H1 (cell line): ENCODE results near the gene SORBS1. TPM values are rescaled to one million over a fixed set of nuclear protein-coding genes. Genes with fewer than 3 reads are reported as not detected.

ENCODE experiments used
- CTCF ChIA-PET: fragments of 300-600 bp; sonication (Branson Sonifier 250); formaldehyde crosslinking; loops from one replicate; lab custom pipeline; 2021; ENCODE audit not compliant: partially characterized antibody; lab: Charles Lee
- POLR2A ChIA-PET: fragments of 300-600 bp; sonication (Branson Sonifier 250); formaldehyde crosslinking; loops from one replicate; lab custom pipeline; 2021; ENCODE audit warnings: inconsistent platforms; ENCODE audit not compliant: partially characterized antibody; lab: Charles Lee
- DNase-seq, 2 experiments: peaks; one replicate each; pipeline versions ENCODE4 v3.0.0 to v3.0.0-alpha.2; 2010 to 2022; ENCODE audit warnings: low spot score in 2 of 2, low read depth in 1 of 2, mixed read lengths in 1 of 2
- FAIRE-seq: peaks from 2 replicates; lab custom pipeline; 2011; peaks lifted over from hg19 to GRCh38; lab: Jason Lieb, UNC
- H2AFZ ChIP-seq: 2 replicates; pipeline ENCODE4 v1.8.1; 2012; ENCODE audit warnings: low read length, inconsistent platforms
- H2AK5ac ChIP-seq: 2 replicates; pipeline ENCODE4 v1.6.1; 2013; ENCODE audit warnings: low read depth, low read length
- H2BK120ac ChIP-seq: replicated peaks from 2 replicates; pipeline ENCODE3; 2013; ENCODE audit warnings: low read depth, low read length, inconsistent platforms
- H2BK12ac ChIP-seq: 2 replicates; pipeline ENCODE4 v1.6.1; 2013; ENCODE audit warnings: low read depth, low read length
- H2BK15ac ChIP-seq: 2 replicates; pipeline ENCODE4 v1.6.1; 2013; ENCODE audit warnings: low read length
- H2BK20ac ChIP-seq: 2 replicates; pipeline ENCODE4 v1.6.1; 2013; ENCODE audit warnings: low read length
- H2BK5ac ChIP-seq: 2 replicates; pipeline ENCODE4 v1.6.1; 2013; ENCODE audit warnings: low read depth, low read length
- H3K14ac ChIP-seq: 2 replicates; pipeline ENCODE4 v1.6.1; 2013; ENCODE audit warnings: inconsistent platforms; ENCODE audit not compliant: insufficient read length
- H3K18ac ChIP-seq: 2 replicates; pipeline ENCODE4 v1.6.1; 2013; ENCODE audit warnings: low read length; ENCODE audit errors: extremely low read depth
- H3K23ac ChIP-seq: 2 replicates; pipeline ENCODE4 v1.6.1; 2013; ENCODE audit warnings: inconsistent platforms; ENCODE audit not compliant: insufficient read length
- H3K23me2 ChIP-seq: 2 replicates; pipeline ENCODE4 v1.6.1; 2013; ENCODE audit warnings: low read depth, low read length
- H3K27ac ChIP-seq: 2 replicates; pipeline ENCODE4 v1.6.1; 2011; ENCODE audit warnings: low read depth, low read length, inconsistent platforms
- H3K27me3 ChIP-seq, 4 experiments: replicated peaks in 1 of 4; 1 replicate in 1 of 4; 2 replicates in 3 of 4; pipeline versions ENCODE4 v1.6.1 to v1.8.1; 2011 to 2013; ENCODE audit warnings: low read length in 3 of 4, mild to moderate bottlenecking in 3 of 4, inconsistent platforms in 2 of 4, mixed read lengths in 2 of 4, moderate library complexity in 1 of 4; ENCODE audit not compliant: control insufficient read depth in 3 of 4, insufficient read depth in 3 of 4; ENCODE audit errors: extremely low read depth in 1 of 4
- H3K36me3 ChIP-seq, 4 experiments: 2 replicates each; pipeline versions ENCODE4 v1.6.1 to v1.8.1; 2011 to 2013; ENCODE audit warnings: mild to moderate bottlenecking in 4 of 4, low read length in 3 of 4, moderate library complexity in 2 of 4, control low read depth in 1 of 4, inconsistent platforms in 1 of 4; ENCODE audit not compliant: insufficient read depth in 4 of 4, control insufficient read depth in 2 of 4
- H3K4ac ChIP-seq: replicated peaks from 2 replicates; pipeline ENCODE3; 2013; ENCODE audit warnings: low read length, low read depth, mixed read lengths, inconsistent platforms; ENCODE audit not compliant: insufficient read length
- H3K4me1 ChIP-seq, 4 experiments: replicated peaks in 1 of 4; 1 replicate in 1 of 4; 2 replicates in 3 of 4; pipeline versions ENCODE4 v1.6.1 to v1.8.1; 2011 to 2013; ENCODE audit warnings: low read length in 3 of 4, inconsistent platforms in 2 of 4, mixed read lengths in 1 of 4; ENCODE audit not compliant: insufficient read depth in 4 of 4, control insufficient read depth in 3 of 4
- H3K4me2 ChIP-seq, 2 experiments: 2 replicates each; pipeline versions ENCODE4 v1.6.1 to v1.8.1; 2011 to 2013; ENCODE audit warnings: low read depth in 2 of 2, low read length in 2 of 2, control low read depth in 1 of 2, inconsistent platforms in 1 of 2, mild to moderate bottlenecking in 1 of 2; ENCODE audit not compliant: insufficient read depth in 1 of 2
- H3K4me3 ChIP-seq, 4 experiments: fragments of 200-600, 300-600 bp in 1 of 4; sonication (generic), shearing (Covaris generic), sonication (Bioruptor Twin) in 1 of 4; 2 replicates each; pipeline versions ENCODE4 v1.5.1 to v1.8.1; 2011 to 2016; ENCODE audit warnings: low read length in 4 of 4, low read depth in 3 of 4, control low read depth in 2 of 4, inconsistent platforms in 2 of 4, mild to moderate bottlenecking in 2 of 4, mixed read lengths in 1 of 4, moderate library complexity in 1 of 4; ENCODE audit not compliant: insufficient read depth in 2 of 4; ENCODE audit errors: extremely low read depth in 1 of 4
- H3K56ac ChIP-seq: replicated peaks from 2 replicates; pipeline ENCODE3; 2013; ENCODE audit warnings: low read depth, mild to moderate bottlenecking, mixed read lengths, low read length, inconsistent platforms; ENCODE audit not compliant: insufficient read length
- H3K79me1 ChIP-seq: 2 replicates; pipeline ENCODE4 v1.6.1; 2013; ENCODE audit warnings: low read depth, low read length, control low read depth
- H3K79me2 ChIP-seq, 2 experiments: 2 replicates each; pipeline versions ENCODE4 v1.6.1 to v1.8.1; 2012 to 2013; ENCODE audit warnings: low read length in 2 of 2, mild to moderate bottlenecking in 2 of 2, inconsistent platforms in 1 of 2; ENCODE audit not compliant: insufficient read depth in 2 of 2, control insufficient read depth in 1 of 2
- H3K9ac ChIP-seq, 4 experiments: replicated peaks in 1 of 4; 1 replicate in 1 of 4; 2 replicates in 3 of 4; pipeline versions ENCODE4 v1.6.1 to v1.8.1; 2011 to 2013; ENCODE audit warnings: low read depth in 3 of 4, low read length in 3 of 4, control low read depth in 2 of 4, mild to moderate bottlenecking in 2 of 4, moderate library complexity in 2 of 4, inconsistent platforms in 1 of 4; ENCODE audit errors: extremely low read depth in 1 of 4
- H3K9me3 ChIP-seq, 2 experiments: 2 replicates each; pipeline versions ENCODE4 v1.6.1 to v1.8.1; 2012 to 2013; ENCODE audit warnings: mild to moderate bottlenecking in 2 of 2, moderate library complexity in 2 of 2, control low read depth in 1 of 2, inconsistent platforms in 1 of 2, low read depth in 1 of 2, low read length in 1 of 2, mixed read lengths in 1 of 2; ENCODE audit not compliant: insufficient read depth in 2 of 2
- H4K20me1 ChIP-seq, 2 experiments: replicated peaks in 1 of 2; 2 replicates each; pipeline versions ENCODE3 to v1.8.1; 2011 to 2013; ENCODE audit warnings: inconsistent platforms in 2 of 2, low read length in 2 of 2, mild to moderate bottlenecking in 1 of 2; ENCODE audit not compliant: insufficient read depth in 2 of 2, control insufficient read depth in 1 of 2
- H4K5ac ChIP-seq: 2 replicates; pipeline ENCODE4 v1.6.1; 2013; ENCODE audit warnings: low read length, low read depth, mixed read lengths, inconsistent platforms; ENCODE audit not compliant: insufficient read length
- H4K8ac ChIP-seq: 2 replicates; pipeline ENCODE4 v1.8.0; 2013; ENCODE audit warnings: mild to moderate bottlenecking, moderate library complexity, low read length, inconsistent platforms; ENCODE audit not compliant: insufficient read depth; ENCODE audit errors: extremely low read depth
- H4K91ac ChIP-seq: replicated peaks from 2 replicates; pipeline ENCODE3; 2013; ENCODE audit warnings: low read length, mixed read lengths, inconsistent platforms; ENCODE audit not compliant: insufficient read length
- ASH2L ChIP-seq: fragments of 200-600, 300-600 bp; sonication (generic); IDR thresholded peaks from one replicate; pipeline ENCODE4 v1.7.1; 2017; ENCODE audit warnings: low read length
- CHD1 ChIP-seq: IDR thresholded peaks from 2 replicates; pipeline ENCODE4 v1.6.1; 2012; ENCODE audit warnings: low read depth, low read length, improper control_type of control experiment
- CREB1 ChIP-seq: IDR thresholded peaks from 2 replicates; pipeline ENCODE4 v1.6.1; 2012; ENCODE audit warnings: inconsistent platforms
- KDM4A ChIP-seq: IDR thresholded peaks from one replicate; pipeline ENCODE4 v1.7.1; 2012; ENCODE audit warnings: low read depth, mild to moderate bottlenecking, moderate library complexity, low read length, inconsistent platforms; ENCODE audit not compliant: severe bottlenecking
- RNF2 ChIP-seq: fragments of 200-900, 300-1000 bp; sonication (generic); IDR thresholded peaks from 2 replicates; pipeline ENCODE4 v1.7.1; 2016; ENCODE audit warnings: borderline replicate concordance, low read depth, mild to moderate bottlenecking, antibody characterized with exemption, low read length; ENCODE audit not compliant: poor library complexity, severe bottlenecking; ENCODE audit errors: missing control alignments
- YY1 ChIP-seq: IDR thresholded peaks from 2 replicates; pipeline ENCODE4 v1.6.1; 2011; ENCODE audit warnings: low read depth, mild to moderate bottlenecking, low read length
- WGBS, 2 experiments: shearing (Covaris generic) in 1 of 2; methylation state at CpG; one replicate each; pipeline versions ENCODE4 v1.1.6 to v1.1.7; 2013 to 2015; ENCODE audit warnings: low lambda C conversion rate in 2 of 2, mixed read lengths in 2 of 2, inconsistent platforms in 1 of 2, low coverage in 1 of 2, missing lambda C conversion rate in 1 of 2; ENCODE audit not compliant: insufficient replicate concordance in 2 of 2, insufficient coverage in 1 of 2, insufficient read length in 1 of 2; ENCODE audit errors: extremely low coverage in 1 of 2, missing lambda C conversion rate in 1 of 2; 5-methylcytosine and 5-hydroxymethylcytosine counted together
- polyA plus RNA-seq, 7 experiments: library from polyadenylated mRNA; depleted of rRNA in 3 of 7; stranded (reverse) in 5 of 7; unstranded in 2 of 7; fragments of >200 nt in 5 of 7; fragments of 200-250 nt in 2 of 7; gene quantifications; 1 replicate in 5 of 7; 2 replicates in 1 of 7; 4 replicates in 1 of 7; pipeline versions ENCODE4 v1.2.1 to v1.2.3, GENCODE V29; 2011 to 2013; ENCODE audit warnings: missing spikeins in 2 of 7, mixed read lengths in 2 of 7
- total RNA-seq: library from RNA; stranded (reverse); fragmentation: NEBNext Ultra II Directional; extraction: Animal tissue kit (Norgen Biotek cat#: 25700); gene quantifications from 2 replicates; pipeline ENCODE4 v1.2.1, GENCODE V29; 2021
- TF ChIP-seq, protein P1 (sequence below): IDR thresholded peaks from 2 replicates; pipeline ENCODE4 v1.6.1; 2011; ENCODE audit warnings: low read length, improper control_type of control experiment

Gene SORBS1
- total and polyA plus RNA-seq, 2 of the 8 experiments (the other 6 are each of a cell fraction or from before 2014, with no cell fraction given), result 16.0 to 35.0 TPM

DNA sequence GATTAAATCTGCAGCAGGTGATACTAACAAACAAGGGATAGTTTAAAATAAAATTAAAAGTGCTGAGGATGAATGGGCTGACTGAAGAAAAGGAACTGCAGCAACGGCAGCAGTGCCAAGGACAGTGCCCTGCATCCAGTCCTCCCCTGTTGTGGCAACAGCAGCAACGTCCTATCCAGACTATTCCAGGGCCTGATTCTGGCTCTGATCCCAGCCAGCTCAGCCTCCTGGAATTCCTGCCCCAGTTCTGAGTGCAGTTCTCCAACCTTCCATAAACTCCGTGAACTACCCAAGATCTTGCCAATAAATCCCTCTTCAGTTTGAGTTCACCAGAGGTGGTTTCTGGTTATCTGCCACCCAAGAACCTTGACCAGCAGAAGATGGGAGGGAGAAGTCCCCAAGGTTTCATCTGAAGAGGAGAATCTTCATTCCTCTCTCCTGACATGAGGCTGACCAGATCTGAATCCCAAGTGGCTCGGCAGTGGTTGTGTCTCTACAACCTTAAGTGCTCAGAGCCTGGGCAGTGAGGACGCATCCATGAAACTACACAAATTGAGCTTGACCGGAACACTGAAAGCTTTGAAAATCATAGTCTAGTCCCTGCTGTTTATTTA is 115.8 kb downstream of the SORBS1 start:
- no peak for DNase-seq
- TF ChIP-seq RNF2, result no peak
- no peak for TF ChIP-seq KDM4A
- TF ChIP-seq CREB1, result no peak
- TF ChIP-seq CHD1, result no peak
- no peak for TF ChIP-seq ASH2L
- TF ChIP-seq, protein P1, sequence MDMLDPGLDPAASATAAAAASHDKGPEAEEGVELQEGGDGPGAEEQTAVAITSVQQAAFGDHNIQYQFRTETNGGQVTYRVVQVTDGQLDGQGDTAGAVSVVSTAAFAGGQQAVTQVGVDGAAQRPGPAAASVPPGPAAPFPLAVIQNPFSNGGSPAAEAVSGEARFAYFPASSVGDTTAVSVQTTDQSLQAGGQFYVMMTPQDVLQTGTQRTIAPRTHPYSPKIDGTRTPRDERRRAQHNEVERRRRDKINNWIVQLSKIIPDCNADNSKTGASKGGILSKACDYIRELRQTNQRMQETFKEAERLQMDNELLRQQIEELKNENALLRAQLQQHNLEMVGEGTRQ, result no peak
- no peak for TF ChIP-seq YY1
- Histone ChIP-seq H4K91ac (no peak overlapping the region), H3K23ac (no peak overlapping the region), H3K27ac (no peak overlapping the region), H4K20me1 (no peaks in the 10 kb centered on the region), H3K79me1 (no peaks in the 10 kb centered on the region), H4K5ac (no peak overlapping the region), H3K56ac (no peak overlapping the region), H3K9me3 (no peaks in the 10 kb centered on the region), H3K79me2 (peaks cover 0 to 12% of the 10 kb centered on the region in 2 experiments; a peak in 2 of 4 replicates), H2AFZ (no peak overlapping the region), H2BK15ac (no peak overlapping the region), H3K23me2 (no peaks in the 10 kb centered on the region), H3K4me1 (peaks cover 0 to 11% (median 1%) of the 10 kb centered on the region in 4 experiments; a peak in 4 of 7 replicates), H4K8ac (no peak overlapping the region), H3K27me3 (no peaks in the 10 kb centered on the region), H2AK5ac (no peak overlapping the region), H3K9ac (no peak overlapping the region), H2BK120ac (no peak overlapping the region), H3K4me2 (no peak overlapping the region), H3K4me3 (no peak overlapping the region), H2BK12ac (no peak overlapping the region), H3K18ac (no peak overlapping the region), H2BK5ac (no peak overlapping the region), H3K36me3 (no peaks in the 10 kb centered on the region), H2BK20ac (no peak overlapping the region), H3K4ac (no peak overlapping the region), H3K14ac (no peak overlapping the region)
- POLR2A ChIA-PET, result interaction anchor here (0.6 to 1.7 kb wide), 3 partner anchors 18 to 91 kb away, joined by 3 to 4 read pairs (median 3); no protein-coding TSS in a partner anchor
- CTCF ChIA-PET, result interaction anchor here (0.7 to 20.8 kb wide), 50 partner anchors 7 to 316 kb away, joined by 3 to 284 read pairs (median 5); no protein-coding TSS in a partner anchor
- no peak for FAIRE-seq
- 89% methylated on average over 6 of the region's 6 CpGs; no CpG with 5 or more reads in 1 of the 2 experiments for WGBS, 2 experiments
